Neural progenitor cell (in vitro differentiated cells): ENCODE results near the gene TRIM46.
"Not testable (repeated sequence)": the region's sequence is repeated elsewhere in the genome, so short reads cannot be mapped to it uniquely, and the experiment has no call there.

ENCODE experiments used
- CTCF ChIP-seq: fragments of 200-600 bp; sonication (generic); IDR thresholded peaks from 2 replicates; pipeline ENCODE4 v1.5.1; 2017; ENCODE audit warnings: antibody characterized with exemption, mild to moderate bottlenecking
- EZH2 ChIP-seq: fragments of 200-600 bp; sonication (generic); IDR thresholded peaks from 2 replicates; pipeline ENCODE4 v1.6.1; 2017; ENCODE audit warnings: antibody characterized with exemption, mild to moderate bottlenecking, moderate library complexity

GRCh38 chr1:155189926-155190325, 16.3 kb downstream of the TRIM46 start:
- TF ChIP-seq CTCF, EZH2: not testable (repeated sequence)
